HG03196 (cell line): ENCODE data around the gene ANKRD22.
"Not testable (repeated sequence)": the region's sequence is repeated elsewhere in the genome, so short reads cannot be mapped to it uniquely, and the experiment has no call there.

Source experiments
- ATAC-seq: cut with Tn5 transposase; IDR thresholded peaks from one replicate; pipeline ENCODE4 v1.9.1; 2021; ENCODE audit not compliant: unreplicated experiment

ANKRD22 gene

DNA sequence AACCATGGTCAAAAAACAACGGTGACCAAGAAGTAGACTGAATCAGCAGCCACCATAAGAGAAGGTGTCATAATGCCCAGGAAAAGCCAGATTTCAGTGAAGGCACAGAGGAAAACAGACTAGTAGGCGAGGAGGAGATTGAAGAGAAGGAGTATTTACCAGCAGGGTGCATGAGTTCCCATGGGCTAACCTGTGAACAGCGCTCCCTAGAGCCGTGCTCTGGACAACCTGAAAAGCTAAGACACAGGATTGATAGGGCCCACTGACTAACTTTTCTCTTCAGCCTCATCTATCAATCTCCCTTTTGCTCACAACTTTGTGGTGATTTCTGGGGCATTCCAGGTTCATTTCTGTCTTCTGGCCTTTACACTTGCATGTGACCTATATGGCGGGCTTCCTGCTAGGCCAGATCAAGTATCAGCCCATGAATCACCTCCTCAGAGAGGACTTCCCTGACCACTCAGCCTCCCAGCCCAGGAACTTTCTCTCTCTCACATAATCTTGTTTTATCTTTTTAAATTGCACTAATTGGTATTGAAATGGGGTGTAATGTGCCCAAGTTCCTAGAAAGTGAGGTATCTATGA, 12.8 kb downstream of the ANKRD22 start:
- ATAC-seq: no peak

DNA sequence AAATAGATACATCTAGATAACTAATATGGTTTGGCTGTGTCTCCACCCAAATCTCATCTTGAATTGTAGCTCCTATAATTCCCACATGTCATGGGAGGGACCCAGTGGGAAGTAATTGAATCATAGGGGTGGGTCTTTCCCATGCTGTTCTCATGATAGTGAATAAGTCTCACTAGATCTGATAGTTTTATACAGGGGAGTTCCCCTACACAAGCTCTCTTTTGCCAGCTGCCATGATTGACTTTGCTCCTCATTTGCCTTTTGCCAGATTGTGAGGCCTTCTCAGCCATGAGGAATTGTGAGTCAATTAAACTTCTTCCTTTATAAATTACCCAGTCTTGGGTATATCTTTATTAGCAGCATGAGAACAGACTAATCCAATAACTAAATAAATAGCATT, 14.0 kb downstream of the ANKRD22 start:
- not testable (repeated sequence) for ATAC-seq

DNA sequence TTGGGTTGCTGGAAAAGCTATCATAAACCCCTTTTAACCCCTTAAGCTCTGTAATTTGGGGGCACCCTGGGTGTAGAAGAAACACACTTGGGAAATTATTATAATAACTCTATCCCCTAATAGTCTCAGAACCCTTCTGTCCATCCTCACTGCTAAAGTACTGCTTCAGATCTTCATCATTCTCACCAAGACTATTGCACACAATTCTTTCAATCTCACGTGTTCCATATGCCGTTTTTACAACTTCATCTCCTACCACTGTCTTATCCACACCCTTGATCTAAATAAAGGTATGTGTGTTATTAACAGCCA, 15.8 kb downstream of the ANKRD22 start:
- ATAC-seq: no peak

DNA sequence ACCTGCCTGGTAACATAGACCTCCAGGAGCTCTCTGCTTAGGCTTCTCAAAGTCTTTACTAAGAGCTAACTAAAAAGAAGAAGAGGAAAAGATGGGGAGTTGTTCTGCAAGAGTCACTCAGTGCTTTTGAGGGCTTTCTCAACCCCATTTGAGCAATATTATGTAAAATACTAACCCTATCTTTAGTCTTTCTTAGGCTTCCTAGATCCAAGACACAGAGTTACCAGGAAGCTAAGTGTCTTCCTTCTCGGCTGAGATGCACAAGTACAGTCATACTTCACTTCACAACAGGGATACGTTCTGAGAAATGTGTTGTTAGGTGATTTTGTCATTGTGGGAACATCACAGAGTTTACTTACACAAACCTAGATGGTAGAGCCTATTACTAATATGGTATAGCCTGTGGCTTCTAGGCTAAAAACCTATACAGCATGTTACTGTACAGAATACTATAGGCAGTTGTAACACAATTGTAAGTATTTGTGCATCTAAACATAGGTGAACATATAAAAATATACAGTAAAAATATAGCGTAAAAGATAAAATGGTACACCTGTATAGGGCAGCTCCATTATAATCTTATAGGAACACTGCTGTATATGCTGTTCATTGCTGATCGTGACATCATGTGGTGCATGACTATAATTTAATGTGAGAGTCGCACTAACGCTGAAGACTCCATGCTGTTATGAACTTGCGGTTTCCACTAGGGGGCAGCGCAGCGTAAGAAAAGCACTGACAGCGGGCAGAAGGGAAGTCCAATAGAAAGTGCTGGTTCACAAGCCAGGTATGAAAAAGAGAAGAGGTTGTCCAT, 16.3 kb downstream of the ANKRD22 start:
- peak; percentile 74 for ATAC-seq

DNA sequence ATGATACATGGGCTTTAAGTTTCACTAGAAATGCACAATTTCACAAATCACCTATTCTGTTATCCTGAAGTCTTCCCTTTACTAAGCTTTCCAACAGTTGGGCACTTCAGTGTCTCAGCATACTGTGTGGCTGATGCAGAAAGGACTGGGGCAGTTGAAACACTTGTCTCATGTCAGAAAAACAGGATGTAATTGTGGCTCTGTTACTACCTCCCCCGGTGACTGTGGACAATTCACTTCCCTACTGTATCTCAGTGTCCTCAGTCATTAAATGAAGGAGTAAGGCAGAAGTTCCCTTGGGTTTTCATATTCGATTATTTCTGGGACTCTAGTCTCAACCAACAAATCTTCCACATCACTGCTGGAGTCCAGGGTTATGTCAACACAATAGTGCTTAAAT, 17.9 kb downstream of the ANKRD22 start:
- no peak for ATAC-seq

DNA sequence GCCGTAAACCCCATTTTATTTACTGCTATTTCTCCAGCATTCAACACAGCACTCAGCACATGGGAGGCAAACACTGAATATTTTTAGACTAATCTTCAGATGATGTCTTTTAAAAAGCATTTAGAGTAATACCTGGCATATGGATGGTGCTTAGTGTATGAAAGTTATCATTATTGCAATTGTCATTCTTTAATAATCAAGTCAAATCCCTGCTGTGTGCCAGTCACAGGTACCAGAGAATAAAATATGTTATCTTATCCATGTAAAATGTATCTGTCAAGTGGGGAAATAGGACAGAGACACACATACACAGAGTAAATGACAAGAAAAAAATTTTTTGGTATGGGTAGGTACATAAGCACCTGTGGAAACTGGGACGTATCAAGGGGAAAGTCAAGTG, 18.5 kb downstream of the ANKRD22 start:
- no peak for ATAC-seq

DNA sequence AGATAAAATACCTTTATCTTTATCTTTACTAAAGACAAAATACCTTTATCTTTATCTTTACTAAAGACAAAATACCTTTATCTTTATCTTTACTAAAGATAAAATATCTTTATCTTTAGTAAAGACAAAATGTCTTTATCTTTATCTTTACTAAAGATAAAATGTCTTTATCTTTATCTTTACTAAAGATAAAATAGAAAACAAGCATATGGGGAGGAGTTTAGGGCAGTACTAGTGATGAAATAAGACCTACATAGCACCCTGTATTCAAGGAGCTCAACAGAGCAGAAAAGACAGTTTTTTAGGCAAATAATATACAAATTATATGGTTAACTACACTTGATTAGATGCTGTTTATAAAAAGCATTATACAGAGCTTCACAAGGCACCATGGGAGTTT, 19.3 kb downstream of the ANKRD22 start:
- ATAC-seq: no peak

DNA sequence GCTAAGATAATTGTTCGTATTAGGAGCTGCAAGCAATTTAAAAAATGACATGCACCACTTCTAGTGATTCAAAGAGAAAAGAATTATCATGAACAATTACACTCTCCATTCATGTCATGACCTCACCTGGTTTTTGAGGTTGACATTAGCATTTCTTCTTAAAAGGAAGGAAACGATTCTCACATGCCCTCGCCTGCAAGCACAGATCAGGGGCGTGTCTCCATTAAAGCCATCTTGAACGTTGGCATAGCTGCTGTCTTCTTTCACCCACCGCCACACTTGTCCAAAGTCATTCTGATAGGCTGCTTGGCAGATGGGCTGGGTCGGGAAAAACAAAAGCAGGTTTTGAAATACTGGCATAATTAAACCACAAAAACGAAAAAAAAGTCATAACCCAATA, 19.9 kb downstream of the ANKRD22 start:
- ATAC-seq: no peak

DNA sequence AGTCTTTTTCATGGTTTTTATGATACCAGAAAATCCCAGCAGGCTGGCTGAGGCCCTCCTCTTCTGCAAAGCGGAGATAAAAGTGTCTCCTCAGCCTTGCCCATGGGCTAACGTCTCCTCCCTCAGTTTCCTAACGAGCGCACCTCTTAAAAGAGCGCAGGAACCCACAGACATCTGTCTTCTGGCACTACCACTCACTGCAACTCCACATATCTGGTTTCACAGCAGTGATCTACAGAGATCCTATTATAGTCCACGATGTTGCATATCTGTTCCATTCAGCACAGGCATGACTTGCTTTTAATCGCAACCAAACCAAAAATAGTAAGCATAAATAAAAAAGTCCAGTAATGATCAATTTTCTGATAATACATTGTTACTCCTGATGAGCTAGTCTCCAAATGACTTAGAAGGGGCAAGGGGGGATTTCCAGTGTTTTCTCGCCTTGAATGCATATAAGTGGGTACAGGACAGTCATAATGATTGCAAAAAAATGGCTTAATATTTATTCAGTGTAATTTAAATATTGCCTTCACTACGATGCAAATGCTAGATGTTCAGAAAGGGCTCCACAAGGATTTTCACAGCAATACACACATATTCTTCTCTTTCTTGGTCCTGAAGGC, 20.9 kb downstream of the ANKRD22 start:
- no peak for ATAC-seq

DNA sequence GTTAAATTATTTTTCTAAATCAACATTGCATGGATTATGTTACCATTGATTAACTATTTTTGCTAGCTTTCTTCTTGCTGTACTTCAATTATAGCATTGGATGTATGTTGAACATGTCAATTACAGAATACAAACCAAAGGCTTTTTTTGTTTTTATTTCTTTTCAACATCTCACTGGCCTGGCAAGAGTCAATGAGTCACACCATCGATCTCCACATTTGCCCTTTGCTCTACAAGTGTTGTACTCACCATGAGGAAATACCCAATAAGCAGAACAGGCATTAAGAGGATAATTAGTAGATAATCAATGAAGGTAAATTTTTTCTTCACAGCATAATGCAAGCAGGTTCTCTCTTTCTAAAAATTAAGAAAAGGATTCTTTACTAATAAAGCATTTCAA, 23.3 kb downstream of the ANKRD22 start:
- ATAC-seq: no peak

DNA sequence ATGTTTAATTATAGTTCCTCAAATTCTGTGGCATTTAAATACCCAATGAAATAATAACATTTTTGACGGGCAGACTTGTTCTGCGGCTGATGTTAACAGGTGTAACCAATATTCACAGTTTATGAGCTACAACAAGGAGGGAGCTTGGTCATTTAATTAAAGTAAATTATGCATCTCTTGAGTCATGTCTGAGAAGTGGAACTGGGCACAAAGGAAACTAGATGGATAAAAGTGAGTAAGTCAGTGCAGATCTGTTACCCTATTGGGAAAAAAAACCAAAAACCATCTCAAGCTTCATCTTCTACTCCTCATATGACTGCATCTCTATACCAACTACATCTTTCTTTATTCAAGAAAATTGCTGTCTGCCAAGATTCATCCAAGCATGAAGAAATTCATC, 24.0 kb downstream of the ANKRD22 start:
- no peak for ATAC-seq

DNA sequence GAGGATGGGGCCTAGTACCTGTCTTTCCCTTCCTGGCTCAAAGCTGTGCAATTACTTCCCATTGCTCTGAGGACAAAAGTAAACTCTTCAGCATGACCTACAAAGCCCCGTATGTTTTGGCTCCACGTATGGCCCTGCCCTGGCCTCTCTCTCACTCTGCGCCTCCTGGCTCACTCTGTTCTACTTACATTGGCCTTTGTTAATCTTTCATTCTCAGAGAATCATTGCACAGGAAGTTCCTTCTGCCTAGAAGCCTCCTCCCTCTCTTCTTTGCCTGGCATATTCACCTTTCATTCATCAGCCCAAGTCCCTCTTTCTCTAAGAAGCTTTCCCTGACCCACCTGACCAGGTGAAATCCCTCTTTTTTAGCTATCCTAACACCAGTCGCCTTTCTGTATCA, 25.3 kb downstream of the ANKRD22 start:
- no peak for ATAC-seq

DNA sequence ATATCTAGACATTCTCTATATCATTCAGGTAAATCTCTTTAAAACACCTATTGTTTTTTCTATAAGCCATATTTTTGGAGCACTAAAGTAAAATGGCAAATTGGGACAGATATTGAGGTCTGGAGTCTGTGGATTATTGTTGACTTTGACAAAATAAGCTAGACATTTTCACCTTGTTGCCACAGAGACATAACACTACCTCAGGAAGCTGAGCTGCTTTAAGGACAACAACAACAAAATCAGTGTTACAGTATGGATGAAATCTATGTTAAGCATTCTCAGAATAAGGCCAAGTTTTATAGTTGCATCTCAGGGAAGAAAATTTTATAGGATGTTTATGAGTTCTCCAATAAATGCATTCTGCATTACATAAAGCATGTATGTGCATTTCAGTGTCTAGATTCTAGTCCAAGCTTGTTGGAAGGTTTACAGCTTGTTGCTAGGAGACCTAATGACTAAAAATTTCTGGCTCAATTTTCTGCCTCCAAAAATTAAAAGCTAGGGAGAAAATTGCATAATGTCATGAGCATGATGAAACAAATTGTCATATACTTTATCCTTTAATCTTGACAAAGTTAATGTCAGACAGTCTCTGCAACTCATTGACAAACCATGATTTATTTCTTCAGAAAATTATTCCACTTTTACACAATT, 30.8 kb downstream of the ANKRD22 start:
- no peak for ATAC-seq

DNA sequence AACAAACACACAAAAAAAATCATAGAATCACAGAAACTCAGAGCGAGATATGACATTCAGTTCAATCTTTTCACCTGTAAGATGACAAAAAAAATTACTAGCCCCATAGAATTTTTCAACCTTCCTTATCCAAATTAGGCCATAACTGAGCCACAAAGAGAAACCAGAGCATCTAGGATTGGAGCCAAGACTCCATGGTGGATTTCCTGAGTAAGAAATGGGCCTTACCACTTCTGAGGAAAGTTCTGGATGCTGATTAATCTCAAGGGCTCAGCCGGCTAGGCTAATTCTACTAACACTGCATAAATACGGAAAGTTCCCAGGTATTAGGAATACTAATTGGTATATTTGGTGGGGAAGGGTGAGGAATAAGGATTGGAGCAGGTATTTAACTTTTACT, 32.4 kb downstream of the ANKRD22 start:
- ATAC-seq: no peak

DNA sequence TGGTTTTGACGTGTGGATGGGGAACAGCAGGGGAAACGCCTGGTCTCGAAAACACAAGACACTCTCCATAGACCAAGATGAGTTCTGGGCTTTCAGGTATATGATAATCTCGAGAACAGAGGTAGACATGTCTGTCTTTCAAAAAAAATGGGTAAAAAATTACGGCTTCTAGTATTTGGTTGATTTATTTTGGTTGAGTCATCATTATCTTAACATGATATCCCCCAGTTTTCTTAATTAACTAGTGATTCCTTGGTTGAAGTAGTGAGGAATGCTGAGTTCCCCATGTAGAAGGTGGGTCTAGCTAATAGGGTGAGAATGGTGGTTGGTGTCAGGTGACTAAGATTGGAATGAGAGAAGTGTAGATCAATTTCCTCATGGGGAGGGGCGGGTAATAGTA, 38.4 kb downstream of the ANKRD22 start:
- no peak for ATAC-seq

DNA sequence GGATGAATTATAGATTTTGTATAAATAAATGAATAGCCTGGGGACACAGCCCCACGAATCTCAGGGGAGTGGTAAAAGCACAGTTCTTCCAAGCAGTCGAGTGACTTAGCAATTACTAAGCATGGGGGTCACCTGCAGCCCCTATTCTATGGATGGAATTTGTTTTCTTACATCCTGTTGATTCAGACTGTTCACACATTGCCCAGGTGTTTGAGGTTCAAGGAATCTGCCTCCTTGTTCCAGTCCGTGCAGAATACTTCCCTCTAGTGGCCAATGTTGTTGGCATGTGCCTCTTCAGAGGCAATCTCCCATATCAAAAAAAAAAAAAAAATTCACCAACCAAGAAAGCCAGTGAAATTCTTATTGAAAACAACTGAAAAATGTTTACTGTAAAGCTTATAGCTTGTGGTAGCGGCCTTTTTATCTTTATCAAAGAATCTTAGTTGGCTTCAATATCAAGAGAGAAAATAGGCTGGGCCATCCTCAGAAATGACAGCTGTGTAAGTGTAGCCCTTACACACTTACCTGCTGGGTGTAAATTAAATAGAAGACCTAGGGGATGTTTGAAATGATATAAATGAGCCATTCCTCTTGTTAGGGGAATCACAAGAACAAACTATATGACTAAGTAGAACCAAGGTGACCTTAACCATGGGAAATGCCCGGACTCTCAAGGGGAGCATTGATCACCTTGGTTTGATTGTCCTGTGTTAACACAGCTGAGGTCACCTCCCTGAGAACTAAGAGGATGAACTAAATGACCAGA, 41.3 kb downstream of the ANKRD22 start:
- no peak for ATAC-seq

DNA sequence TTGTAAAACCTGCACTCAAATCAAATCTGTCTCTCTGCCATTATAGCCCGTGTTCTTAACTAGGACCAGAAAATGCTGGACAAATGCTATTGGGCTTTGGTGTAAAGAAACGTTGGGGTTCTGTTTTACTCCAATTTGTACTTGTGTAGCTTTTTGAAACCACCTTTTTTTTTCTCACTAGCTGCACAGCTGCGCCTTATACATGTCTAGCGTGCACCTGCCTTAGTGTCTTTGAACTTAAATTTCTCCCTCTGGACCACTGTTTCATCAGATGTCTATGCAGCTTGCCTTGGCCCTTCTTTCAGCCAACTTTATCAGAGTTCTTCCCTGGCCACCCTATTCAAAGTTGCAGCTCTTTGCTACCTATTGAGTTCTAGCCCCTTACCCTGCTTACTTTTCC, 42.0 kb downstream of the ANKRD22 start:
- no peak for ATAC-seq

DNA sequence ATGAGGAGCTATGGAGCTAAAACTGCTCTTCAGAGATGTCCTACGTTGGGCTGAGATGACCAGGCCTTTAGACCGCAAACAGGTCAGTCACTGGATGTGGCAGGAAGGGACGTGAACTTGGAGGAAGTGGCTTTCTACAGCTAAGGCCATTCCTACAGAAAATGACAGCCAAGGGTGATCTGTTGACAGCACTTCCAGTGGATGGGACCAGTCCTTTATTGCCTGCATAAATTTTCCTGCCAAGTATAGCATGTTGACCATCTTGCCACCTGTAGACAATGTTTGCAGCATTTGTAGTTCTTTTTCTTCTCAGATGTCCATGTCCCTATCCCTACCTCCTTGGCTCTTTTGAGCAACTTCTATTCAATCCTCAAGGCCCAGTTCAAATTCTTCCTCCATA, 45.7 kb downstream of the ANKRD22 start:
- ATAC-seq: no peak

DNA sequence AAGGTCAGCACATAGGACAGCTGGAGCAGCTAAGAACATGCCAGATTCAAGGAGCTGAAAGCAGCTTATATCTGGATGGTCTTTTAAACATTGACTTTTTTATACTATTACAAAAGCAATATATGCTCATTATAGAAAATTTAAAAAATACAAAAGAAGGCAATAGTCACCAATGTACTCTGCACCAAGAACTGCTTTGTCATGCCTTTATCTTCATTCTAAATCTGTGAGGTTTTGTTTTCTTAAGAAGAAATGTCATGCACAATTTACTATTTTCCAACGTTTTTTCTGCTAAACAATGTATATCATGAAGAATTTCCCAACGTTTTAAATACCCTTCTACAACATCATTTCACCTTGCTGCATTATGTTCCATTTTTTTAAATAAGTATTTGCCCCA, 46.3 kb downstream of the ANKRD22 start:
- no peak for ATAC-seq

DNA sequence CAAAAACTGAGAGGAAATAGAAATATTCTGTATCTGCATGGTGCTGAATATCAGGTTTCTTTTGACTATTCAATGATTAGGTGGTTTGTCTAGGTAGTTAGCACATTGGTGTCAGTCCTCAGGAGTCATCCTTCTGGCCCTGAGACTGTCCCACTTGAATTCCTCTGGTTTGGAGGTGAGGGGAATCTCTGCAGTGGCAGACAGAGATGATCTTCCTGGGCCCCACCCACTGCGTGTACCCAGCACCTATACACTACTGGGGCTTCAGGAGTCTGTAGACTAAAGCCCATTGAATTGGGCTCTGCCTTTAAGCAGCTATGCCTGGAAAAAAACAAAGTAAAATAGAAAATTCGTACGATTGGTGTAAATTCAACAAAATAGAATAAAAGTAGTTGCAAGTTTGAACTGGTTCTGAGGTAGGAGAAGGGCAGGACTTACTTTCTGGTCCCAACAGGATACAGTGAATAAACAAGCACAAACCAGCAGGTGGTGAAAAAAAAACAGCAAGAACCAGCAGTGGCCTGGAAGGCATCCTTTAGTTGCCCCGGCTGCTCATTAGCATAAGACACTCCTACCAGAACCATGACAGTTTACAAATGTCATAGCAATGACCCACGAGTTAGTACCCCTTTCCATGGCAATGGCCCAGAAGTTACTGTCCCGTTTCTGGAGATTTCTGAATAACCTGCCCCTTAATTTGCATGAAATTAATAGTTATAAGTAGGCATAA, 47.4 kb downstream of the ANKRD22 start:
- no peak for ATAC-seq

DNA sequence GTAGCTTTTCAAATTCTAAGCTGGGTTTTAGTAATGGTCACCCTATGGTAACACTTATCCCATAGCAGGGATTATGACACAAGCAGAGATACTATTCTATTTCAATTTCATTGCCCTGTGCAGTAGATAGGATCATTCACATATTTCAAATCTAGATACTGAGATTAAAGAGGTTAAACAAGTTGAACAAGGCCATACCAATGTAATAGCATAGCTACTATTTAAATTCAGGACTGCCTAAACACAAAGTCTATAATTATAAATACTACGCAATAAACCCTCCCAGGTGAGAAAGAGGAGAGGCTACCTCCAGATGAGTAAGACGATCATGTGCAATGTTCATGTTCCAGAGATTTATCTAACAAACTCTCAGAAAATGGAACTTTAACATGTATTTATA, 48.0 kb downstream of the ANKRD22 start:
- ATAC-seq: no peak
